HUES48 (cell line): ENCODE data around the gene RPUSD2.

Experiments
- H3K27ac ChIP-seq: one replicate; pipeline ENCODE4 v1.7.0; 2013; ENCODE audit warnings: low read depth, low read length, inconsistent platforms
- H3K27me3 ChIP-seq: 2 replicates; pipeline ENCODE4 v1.6.1; 2013; ENCODE audit warnings: mild to moderate bottlenecking, low read length; ENCODE audit not compliant: control insufficient read depth, insufficient read depth
- H3K36me3 ChIP-seq: 2 replicates; pipeline ENCODE4 v1.6.1; 2013; ENCODE audit warnings: low read length; ENCODE audit not compliant: control insufficient read depth, insufficient read depth
- H3K4me1 ChIP-seq: 2 replicates; pipeline ENCODE4 v1.6.1; 2013; ENCODE audit warnings: mild to moderate bottlenecking, low read length; ENCODE audit not compliant: control insufficient read depth, insufficient read depth
- H3K4me3 ChIP-seq: 2 replicates; pipeline ENCODE4 v1.5.1; 2013; ENCODE audit warnings: mild to moderate bottlenecking, low read depth, low read length
- H3K9ac ChIP-seq: 2 replicates; pipeline ENCODE4 v1.6.1; 2013; ENCODE audit warnings: mild to moderate bottlenecking, low read depth, low read length, moderate library complexity
- H3K9me3 ChIP-seq: 2 replicates; pipeline ENCODE4 v1.6.1; 2013; ENCODE audit warnings: low read length; ENCODE audit not compliant: control insufficient read depth, insufficient read depth

The RPUSD2 gene

GRCh38 chr15:40618906-40619305 is 49.8 kb downstream of the RPUSD2 start:
- Histone ChIP-seq H3K27me3 (no peaks in the 10 kb centered on the region), H3K36me3 (peaks cover 19% of the 10 kb centered on the region), H3K4me1 (peaks cover 3% of the 10 kb centered on the region), H3K9ac (no peak overlapping the region), H3K27ac (no peak overlapping the region), H3K9me3 (no peaks in the 10 kb centered on the region), H3K4me3 (no peak overlapping the region)

GRCh38 chr15:40623361-40623760 is 54.3 kb downstream of the RPUSD2 start:
- Histone ChIP-seq H3K4me1 (peaks cover 3% of the 10 kb centered on the region), H3K9ac (no peak overlapping the region), H3K36me3 (peaks cover 23% of the 10 kb centered on the region), H3K4me3 (no peak overlapping the region), H3K27ac (no peak overlapping the region), H3K9me3 (no peaks in the 10 kb centered on the region), H3K27me3 (no peaks in the 10 kb centered on the region)
